GM19238 (cell line): ENCODE data around the gene CCDC187.

Experiments used
- DNase-seq: peaks from one replicate; pipeline ENCODE4 v3.0.0; 2011; ENCODE audit warnings: low spot score; ENCODE audit not compliant: insufficient read length

CCDC187 gene

GRCh38 chr9:136312436-136312835, 8.5 kb upstream of the CCDC187 start:
- no peak for DNase-seq

GRCh38 chr9:136312009-136312375, 8.1 kb upstream of the CCDC187 start:
- DNase-seq = no peak

GRCh38 chr9:136311051-136312008, 7.4 kb upstream of the CCDC187 start:
- DNase-seq = no peak

GRCh38 chr9:136310273-136311030, 6.6 kb upstream of the CCDC187 start:
- no peak for DNase-seq

GRCh38 chr9:136309806-136310220, 5.9 kb upstream of the CCDC187 start:
- no peak for DNase-seq

- DNase-seq = no peak
Measured at GRCh38 chr9:136309101-136309801, 5.4 kb upstream of the CCDC187 start.

GRCh38 chr9:136308702-136309053, 4.8 kb upstream of the CCDC187 start:
- DNase-seq = no peak

GRCh38 chr9:136308006-136308701, 4.3 kb upstream of the CCDC187 start:
- no peak for DNase-seq

GRCh38 chr9:136307215-136307750, 3.4 kb upstream of the CCDC187 start:
- DNase-seq = no peak

GRCh38 chr9:136306211-136307208, 2.6 kb upstream of the CCDC187 start:
- DNase-seq = no peak

GRCh38 chr9:136305804-136306203, 1.9 kb upstream of the CCDC187 start:
- DNase-seq = no peak

- no peak for DNase-seq
Measured at GRCh38 chr9:136304981-136305380, 1.1 kb upstream of the CCDC187 start.

- no peak for DNase-seq
Measured at GRCh38 chr9:136304456-136304855, 562 bp upstream of the CCDC187 start.

- DNase-seq = no peak
Measured at GRCh38 chr9:136303066-136303824, 649 bp downstream of the CCDC187 start.

GRCh38 chr9:136302527-136302926, 1.4 kb downstream of the CCDC187 start:
- no peak for DNase-seq

- DNase-seq = no peak
Measured at GRCh38 chr9:136300866-136301265, 3.0 kb downstream of the CCDC187 start.

- DNase-seq = no peak
Measured at GRCh38 chr9:136300016-136300545, 3.8 kb downstream of the CCDC187 start.

- no peak for DNase-seq
Measured at GRCh38 chr9:136299541-136299940, 4.4 kb downstream of the CCDC187 start.

- DNase-seq = no peak
Measured at GRCh38 chr9:136299116-136299515, 4.8 kb downstream of the CCDC187 start.
